Neural cell (in vitro differentiated cells): ENCODE measurements around the gene TSGA10.

ENCODE experiments used
- EZH2 ChIP-seq: fragments of 200-600, 300-800 bp; shearing (Covaris generic), sonication (generic); IDR thresholded peaks from 2 replicates; pipeline ENCODE4 v1.6.1; 2014; ENCODE audit warnings: antibody characterized with exemption, low read length, borderline replicate concordance, mild to moderate bottlenecking; ENCODE audit not compliant: insufficient read depth, poor library complexity, severe bottlenecking
- MXI1 ChIP-seq: fragments of 450-650 bp; conservative IDR thresholded peaks from 2 replicates; pipeline ENCODE4 v1.6.1; 2014; ENCODE audit warnings: antibody characterized with exemption, mild to moderate bottlenecking; ENCODE audit not compliant: poor library complexity, severe bottlenecking
- RAD21 ChIP-seq: fragments of 450-650 bp; conservative IDR thresholded peaks from 2 replicates; pipeline ENCODE4 v1.6.1; 2014; ENCODE audit warnings: antibody characterized with exemption, mild to moderate bottlenecking, moderate library complexity
- TF ChIP-seq, protein P1 (sequence below): fragments of 450-650 bp; IDR thresholded peaks from 2 replicates; pipeline ENCODE4 v1.5.1; 2014; ENCODE audit warnings: antibody characterized with exemption, mild to moderate bottlenecking, moderate library complexity; ENCODE audit not compliant: poor library complexity, severe bottlenecking

DNA sequence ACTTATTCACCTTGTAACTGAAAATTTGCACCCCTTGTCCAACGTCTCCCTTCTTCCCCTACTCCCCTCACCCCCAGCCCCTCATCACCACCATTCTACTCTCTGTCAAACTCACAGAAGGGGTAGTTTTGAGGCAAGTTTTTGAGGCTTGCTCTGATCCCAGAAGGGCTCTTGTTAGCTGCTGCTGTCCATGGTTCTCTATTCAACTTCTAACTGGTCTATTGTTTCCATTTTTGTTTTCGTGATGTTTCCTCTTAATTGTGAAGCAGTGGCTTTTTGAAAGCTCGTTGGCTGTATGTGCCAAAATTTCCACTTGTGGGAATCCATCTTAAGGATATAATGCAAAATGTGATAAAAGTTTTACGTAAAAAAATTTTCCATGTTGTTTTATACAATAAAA, 126.2 kb downstream of the TSGA10 start:
- TF ChIP-seq, protein P1, sequence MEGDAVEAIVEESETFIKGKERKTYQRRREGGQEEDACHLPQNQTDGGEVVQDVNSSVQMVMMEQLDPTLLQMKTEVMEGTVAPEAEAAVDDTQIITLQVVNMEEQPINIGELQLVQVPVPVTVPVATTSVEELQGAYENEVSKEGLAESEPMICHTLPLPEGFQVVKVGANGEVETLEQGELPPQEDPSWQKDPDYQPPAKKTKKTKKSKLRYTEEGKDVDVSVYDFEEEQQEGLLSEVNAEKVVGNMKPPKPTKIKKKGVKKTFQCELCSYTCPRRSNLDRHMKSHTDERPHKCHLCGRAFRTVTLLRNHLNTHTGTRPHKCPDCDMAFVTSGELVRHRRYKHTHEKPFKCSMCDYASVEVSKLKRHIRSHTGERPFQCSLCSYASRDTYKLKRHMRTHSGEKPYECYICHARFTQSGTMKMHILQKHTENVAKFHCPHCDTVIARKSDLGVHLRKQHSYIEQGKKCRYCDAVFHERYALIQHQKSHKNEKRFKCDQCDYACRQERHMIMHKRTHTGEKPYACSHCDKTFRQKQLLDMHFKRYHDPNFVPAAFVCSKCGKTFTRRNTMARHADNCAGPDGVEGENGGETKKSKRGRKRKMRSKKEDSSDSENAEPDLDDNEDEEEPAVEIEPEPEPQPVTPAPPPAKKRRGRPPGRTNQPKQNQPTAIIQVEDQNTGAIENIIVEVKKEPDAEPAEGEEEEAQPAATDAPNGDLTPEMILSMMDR, result no peak
- no peak for TF ChIP-seq RAD21
- TF ChIP-seq MXI1, result no peak
- no peak for TF ChIP-seq EZH2
